Stromal cell of bone marrow (primary cell): ENCODE results near the gene ELL2.

Source experiments
- DNase-seq: peaks from one replicate; pipeline ENCODE4 v3.0.0-alpha.2; 2012; ENCODE audit warnings: low read depth

ELL2 gene

GRCh38 chr5:95961617-95962474 lies at the start of gene ELL2:
Gene ELL2, minus strand, starts transcription at chr5:95961851. Its CDS starts 130 bp downstream, at chr5:95961721.
- DNase-seq: peak; percentile 97

DNA sequence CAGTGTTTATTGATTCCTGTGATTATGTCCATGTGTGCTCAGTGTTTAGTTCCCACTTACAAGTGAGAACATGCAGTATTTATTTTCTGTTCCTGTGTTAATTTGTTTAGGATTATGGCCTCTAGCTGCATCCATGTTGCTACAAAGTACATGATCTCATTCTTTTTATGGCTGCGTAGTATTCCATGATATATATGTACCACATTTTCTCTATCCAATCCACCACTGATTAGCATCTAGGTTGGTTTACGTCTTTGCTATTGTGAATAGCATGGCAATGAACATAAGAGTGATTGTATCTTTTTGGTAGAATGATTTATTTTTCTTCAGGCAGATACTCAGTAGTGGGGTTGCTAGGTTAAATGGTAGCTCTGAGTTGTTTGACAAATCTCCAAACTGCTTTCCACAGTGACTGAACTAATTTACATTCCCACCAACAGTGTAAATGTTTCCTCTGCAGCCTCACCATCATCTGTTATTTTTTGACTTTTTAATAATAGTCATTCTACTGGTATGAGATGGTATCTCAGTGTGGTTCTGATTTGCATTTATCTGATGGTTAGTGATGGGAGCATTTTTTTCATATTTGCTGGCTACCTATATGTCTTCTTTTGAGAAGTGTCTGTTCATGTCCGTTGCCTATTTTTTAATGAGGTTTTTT lies 47.5 kb upstream of the ELL2 start:
- no peak for DNase-seq

DNA sequence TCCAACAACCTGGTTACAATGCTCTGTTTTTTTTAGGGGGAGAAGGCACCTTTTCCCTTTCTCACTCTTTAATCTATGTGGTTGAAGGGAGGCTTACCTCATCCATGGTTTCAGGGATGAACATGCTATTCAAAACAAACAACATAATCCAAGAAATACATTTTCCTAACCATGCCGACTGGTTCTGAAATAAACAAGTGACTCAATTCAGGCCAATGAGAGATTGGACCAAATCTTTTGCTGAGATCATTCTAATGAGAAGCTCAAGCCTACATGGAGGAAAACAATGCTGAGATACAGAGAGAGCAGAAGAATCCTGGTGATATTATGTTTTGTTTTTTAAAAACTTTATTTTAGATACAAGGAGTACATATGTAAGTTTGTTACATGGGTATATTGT lies 46.8 kb upstream of the ELL2 start:
- no peak for DNase-seq

DNA sequence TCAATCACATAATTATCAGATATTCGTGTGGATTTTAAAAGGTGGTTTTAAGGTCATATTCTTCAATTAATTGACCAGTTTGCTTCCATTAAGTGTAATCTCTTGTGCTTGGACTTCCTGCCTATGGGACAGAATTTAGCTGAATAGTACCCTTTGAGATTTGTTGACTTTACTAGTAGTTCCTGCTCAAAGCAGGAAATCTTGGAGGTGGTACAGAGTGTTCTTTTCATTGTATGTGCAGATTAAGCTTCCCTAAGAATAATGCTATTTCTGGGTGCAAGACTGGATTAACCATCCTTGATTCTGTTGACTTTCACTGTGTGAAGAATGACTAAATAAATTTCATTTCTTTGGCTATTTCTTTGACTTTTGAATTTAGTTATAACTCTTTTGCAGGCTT lies 45.4 kb upstream of the ELL2 start:
- no peak for DNase-seq

DNA sequence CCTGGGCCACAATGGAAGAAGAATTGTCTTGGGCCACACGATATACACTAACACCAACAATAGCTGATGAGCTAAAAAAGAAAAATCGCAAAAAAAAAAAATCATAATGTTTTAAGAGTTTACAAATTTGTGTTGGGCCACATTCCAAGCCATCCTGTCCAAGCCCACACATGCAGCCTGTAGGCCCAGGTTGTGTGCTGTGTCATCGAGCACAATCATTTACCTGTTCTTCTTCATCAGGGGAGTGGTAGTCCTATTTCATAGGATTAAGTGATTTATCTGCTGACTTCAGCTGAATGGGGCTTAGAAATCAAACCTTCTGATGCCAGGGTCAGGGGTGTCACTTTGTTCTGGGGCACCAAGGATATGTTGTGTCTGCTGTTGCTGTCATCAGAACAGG lies 44.6 kb upstream of the ELL2 start:
- no peak for DNase-seq

DNA sequence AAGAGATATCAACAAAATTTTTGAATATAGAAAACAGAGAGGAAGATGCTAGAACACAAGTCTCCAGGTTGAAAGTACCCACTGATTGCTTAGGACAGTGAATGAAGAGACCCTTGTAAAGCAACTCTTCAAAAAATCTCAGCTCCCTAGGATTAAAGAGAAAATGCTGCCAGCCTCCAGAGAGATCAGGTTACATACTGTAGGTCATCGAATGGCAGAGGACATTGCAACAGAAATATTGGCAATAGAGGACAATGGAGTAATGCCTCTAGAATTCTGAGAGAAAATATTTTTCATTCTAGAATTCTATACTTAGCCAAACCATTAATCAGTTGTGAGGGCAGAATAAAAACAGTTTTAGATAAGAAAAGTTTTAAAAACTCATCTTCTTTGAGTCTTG lies 43.1 kb upstream of the ELL2 start:
- no peak for DNase-seq

DNA sequence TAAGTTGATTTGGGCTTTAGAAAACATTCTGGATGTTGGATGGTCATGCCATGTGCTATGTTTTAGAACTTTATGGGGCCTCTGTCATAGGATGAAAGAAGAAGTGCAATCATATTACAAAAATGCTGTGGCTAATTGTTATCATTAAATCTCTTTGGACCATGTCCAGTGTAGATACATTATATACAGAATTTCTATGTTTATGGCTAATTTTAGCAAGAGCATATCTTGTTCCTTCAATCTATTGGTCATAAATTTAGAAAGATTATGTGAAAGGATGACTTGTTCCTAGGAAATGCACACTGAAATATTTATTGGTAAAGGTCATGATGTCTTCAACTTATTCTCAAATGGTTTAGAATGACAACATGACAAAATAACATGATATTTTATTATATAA lies 42.4 kb upstream of the ELL2 start:
- no peak for DNase-seq

- no peak for DNase-seq
These were observed 39.6 kb upstream of the ELL2 start for GRCh38 chr5:96001262-96001661.

DNA sequence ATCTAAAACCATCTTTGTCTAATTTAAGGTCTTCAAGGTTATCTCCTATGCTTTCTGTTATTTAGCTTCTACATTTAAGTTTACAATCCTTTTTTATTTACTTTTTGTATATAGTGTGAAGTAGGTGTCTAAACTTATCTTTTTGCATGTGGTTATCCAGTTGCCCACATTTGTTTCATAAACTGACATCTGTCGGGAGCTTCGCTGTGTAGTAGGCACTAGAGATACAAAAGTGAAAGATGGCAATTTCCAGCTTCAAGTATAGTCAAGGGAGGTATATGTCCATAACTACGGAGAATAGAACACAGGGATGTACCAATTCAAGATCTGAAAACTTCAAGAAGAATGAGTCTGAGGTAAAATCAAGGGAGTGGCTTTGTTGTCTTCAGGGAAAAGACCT lies 38.7 kb upstream of the ELL2 start:
- DNase-seq: no peak

GRCh38 chr5:95996904-95997723 lies 35.5 kb upstream of the ELL2 start:
- no peak for DNase-seq

DNA sequence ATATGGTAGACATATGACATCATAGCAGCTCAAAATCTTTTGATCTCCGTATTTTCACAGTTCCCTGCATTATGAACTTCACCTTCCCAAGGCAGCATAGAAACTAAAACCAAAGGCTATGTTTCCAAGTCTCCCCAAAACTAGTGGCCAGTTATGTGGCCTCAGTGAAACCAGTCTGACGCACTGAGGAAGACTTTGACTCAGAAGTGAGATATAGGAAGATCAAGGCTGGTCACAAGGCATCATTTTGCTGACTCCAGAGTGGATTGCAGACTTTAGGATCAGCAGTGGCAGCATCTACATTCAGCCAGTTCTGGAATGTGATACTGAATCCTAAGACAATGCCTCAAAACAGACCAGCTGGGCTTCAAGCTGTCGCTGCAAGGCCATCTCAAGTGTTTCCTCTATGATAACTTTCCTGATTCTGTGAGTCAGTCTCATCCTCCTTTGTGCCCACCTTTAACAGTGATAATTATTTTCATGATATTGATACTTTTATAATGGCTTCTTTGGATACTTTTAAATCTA lies 34.4 kb upstream of the ELL2 start:
- no peak for DNase-seq

- DNase-seq: no peak
These were observed 32.1 kb upstream of the ELL2 start for GRCh38 chr5:95993776-95994175.

- no peak for DNase-seq
These were observed 31.6 kb upstream of the ELL2 start for GRCh38 chr5:95993266-95993665.

DNA sequence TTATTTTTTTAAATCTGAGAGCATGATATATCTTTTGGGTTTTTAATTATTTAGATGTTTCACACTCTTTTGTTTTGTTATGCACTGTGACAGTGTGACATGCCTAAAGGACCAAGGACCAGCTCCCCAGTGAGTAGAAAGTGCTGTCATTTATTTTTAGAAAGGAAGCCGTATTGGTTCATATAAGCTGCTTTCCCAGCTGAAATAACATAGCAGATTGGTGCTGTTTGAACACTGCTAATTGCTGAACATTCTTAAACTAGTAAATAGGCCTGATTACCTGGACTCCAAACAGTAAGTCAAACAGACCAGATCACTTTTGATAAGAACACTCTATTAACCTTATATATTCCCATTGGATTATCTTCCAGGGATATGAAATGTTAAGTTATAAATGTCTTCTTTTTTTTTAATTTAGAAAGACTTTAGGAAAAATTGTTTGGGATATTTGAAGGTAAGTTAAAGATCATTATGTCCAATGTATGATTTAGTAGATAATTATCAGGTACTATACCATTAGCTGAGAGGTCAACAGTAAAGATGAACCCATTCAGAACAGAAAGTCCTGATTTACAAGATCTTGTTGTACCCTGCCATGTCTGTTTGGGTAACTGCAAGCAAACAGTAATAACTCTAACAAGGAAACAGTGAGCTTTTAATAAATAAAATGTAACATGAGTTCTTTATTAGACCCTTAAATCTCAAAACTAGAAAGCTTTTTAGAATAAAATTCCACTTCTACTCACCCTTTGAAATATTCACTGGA lies 27.8 kb upstream of the ELL2 start:
- DNase-seq: no peak

DNA sequence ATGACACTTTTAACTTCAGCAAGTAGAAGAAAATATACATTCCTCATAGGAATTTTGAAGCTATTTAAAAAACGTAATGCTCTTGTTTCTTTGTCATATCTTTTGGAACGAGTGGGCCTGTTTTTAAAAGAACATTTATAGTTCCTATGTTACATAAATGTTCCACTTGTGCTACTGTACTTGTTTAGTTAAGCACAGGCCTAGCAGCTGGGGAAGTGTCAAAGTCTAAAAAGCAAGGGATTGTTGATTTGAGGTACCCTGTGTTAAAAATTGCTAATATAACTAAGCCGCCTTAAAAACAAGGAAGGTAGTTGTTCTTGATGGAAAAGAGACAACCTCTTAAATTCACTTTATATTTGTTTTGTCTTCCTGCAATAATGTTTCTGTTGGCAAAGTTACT lies 27.2 kb upstream of the ELL2 start:
- no peak for DNase-seq

DNA sequence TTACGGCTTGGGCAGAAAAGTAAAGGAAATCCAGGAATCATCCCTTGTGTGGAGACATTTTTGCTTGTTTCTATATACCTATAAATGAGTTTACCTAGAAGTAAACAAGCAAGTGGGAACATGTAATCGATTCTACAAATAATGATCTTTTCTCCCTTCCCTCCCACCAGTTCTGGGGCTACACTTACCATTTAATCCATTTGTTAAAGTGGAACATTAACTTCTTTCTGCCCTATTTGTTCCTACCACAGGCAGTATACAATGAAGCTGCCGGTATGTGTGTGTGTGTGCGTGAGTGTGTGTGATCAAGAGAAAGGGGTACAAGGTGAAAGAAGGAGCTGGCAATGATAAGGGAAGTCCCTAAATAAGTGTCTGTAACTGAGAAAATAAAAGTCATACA lies 26.4 kb upstream of the ELL2 start:
- no peak for DNase-seq

GRCh38 chr5:95986937-95987520 lies 25.4 kb upstream of the ELL2 start:
- no peak for DNase-seq

DNA sequence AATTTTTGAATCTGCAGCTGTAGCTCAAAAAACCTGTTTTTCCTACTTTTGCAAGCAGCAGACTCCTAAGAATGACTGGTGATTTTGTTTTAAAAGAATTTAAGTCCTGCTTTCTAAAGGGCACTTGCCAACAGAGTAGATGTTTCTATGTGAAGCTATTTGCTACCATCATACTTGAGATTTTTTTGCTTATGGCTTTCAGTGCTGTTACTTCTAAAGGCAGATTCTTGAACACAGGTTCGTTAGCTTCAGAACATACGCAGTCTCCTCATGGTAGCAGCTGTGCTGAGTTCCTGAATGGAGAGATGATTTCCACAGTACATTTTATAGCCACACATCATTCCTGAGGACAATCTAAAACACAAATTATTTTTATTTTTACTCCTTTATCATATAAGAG lies 24.4 kb upstream of the ELL2 start:
- DNase-seq: no peak

DNA sequence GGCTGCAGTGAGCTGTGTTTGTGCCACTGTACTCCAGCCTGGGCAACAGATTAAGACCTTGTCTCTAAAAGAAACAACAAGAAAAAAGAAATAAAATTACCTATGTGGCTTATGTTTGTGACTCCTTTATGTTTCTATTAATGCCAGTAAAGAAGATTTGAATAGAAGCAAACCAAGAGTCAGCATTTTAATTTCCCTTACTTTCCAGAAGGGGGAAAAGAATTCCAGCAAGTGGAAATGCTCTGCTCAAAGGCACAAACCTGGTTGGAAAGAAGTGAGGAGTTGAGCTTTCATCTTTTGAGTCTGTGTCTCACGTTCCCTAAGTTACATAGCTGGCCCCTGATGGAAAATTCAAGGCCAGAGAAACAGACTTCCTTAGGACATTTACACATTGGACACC lies 23.6 kb upstream of the ELL2 start:
- no peak for DNase-seq

- no peak for DNase-seq
These were observed 22.8 kb upstream of the ELL2 start for GRCh38 chr5:95984287-95984938.

- no peak for DNase-seq
These were observed 21.9 kb upstream of the ELL2 start for GRCh38 chr5:95983509-95983908.
